ENCODE data around the gene SMG6.

SMG6 gene

GRCh38 chr17:2068031-2068518 is 235.5 kb downstream of the SMG6 start:
- H3K36me3 ChIP-seq (ENCODE audit: insufficient read depth, low read length) = peaks cover 14% of the 10 kb centered on the region
- H2AFZ ChIP-seq (ENCODE audit: low read length) = no peak overlapping the region
- no peaks in the 10 kb centered on the region for H4K20me1 ChIP-seq (ENCODE audit: insufficient read depth, low read length)
- no peaks in the 10 kb centered on the region for H3K79me2 ChIP-seq (ENCODE audit: insufficient read depth, low read length)
- H3K9me2 ChIP-seq (ENCODE audit: low read depth, low read length) = no peaks in the 10 kb centered on the region
- H3K9me3 ChIP-seq (ENCODE audit: low read length) = no peaks in the 10 kb centered on the region
- peaks cover 39% of the 10 kb centered on the region for H3K4me1 ChIP-seq (ENCODE audit: insufficient read depth, low read length, severe bottlenecking)
- H3F3A ChIP-seq (ENCODE audit: insufficient read depth, low read length) = no peaks in the 10 kb centered on the region
- no peak overlapping the region for H3K9ac ChIP-seq (ENCODE audit: low read length)
- no peak overlapping the region for H3K4me2 ChIP-seq (ENCODE audit: low read length)
- no peak overlapping the region for H3K27ac ChIP-seq (ENCODE audit: low read depth, low read length, poor library complexity, severe bottlenecking)
- no peak overlapping the region for H3K4me3 ChIP-seq (ENCODE audit: low read depth, low read length, poor library complexity, severe bottlenecking)
- H3K27me3 ChIP-seq (ENCODE audit: insufficient read depth, low read length) = no peaks in the 10 kb centered on the region
- TF ChIP-seq EZH2 (IDR thresholded peaks at IDR 0.05; ENCODE audit: borderline replicate concordance, low read length) (no peak), CTCF (IDR thresholded peaks at IDR 0.05; ENCODE audit: low read length) (no peak)

- Histone ChIP-seq H3F3A (ENCODE audit: insufficient read depth, low read length) (no peaks in the 10 kb centered on the region), H3K9me2 (ENCODE audit: low read depth, low read length) (no peaks in the 10 kb centered on the region), H2AFZ (ENCODE audit: low read length) (no peak overlapping the region), H3K9ac (ENCODE audit: low read length) (no peak overlapping the region), H3K36me3 (ENCODE audit: insufficient read depth, low read length) (peaks cover 19% of the 10 kb centered on the region), H3K9me3 (ENCODE audit: low read length) (no peaks in the 10 kb centered on the region), H3K79me2 (ENCODE audit: insufficient read depth, low read length) (no peaks in the 10 kb centered on the region), H4K20me1 (ENCODE audit: insufficient read depth, low read length) (no peaks in the 10 kb centered on the region), H3K27ac (ENCODE audit: low read depth, low read length, poor library complexity, severe bottlenecking) (no peak overlapping the region), H3K27me3 (ENCODE audit: insufficient read depth, low read length) (no peaks in the 10 kb centered on the region), H3K4me2 (ENCODE audit: low read length) (no peak overlapping the region), H3K4me3 (ENCODE audit: low read depth, low read length, poor library complexity, severe bottlenecking) (no peak overlapping the region), H3K4me1 (ENCODE audit: insufficient read depth, low read length, severe bottlenecking) (peaks cover 39% of the 10 kb centered on the region)
- no peak for TF ChIP-seq CTCF (IDR thresholded peaks at IDR 0.05; ENCODE audit: low read length)
- no peak for TF ChIP-seq EZH2 (IDR thresholded peaks at IDR 0.05; ENCODE audit: borderline replicate concordance, low read length)
These were observed 236.0 kb downstream of the SMG6 start for GRCh38 chr17:2067608-2068024.

- H3K36me3 ChIP-seq (ENCODE audit: insufficient read depth, low read length) = peaks cover 23% of the 10 kb centered on the region
- H3K4me2 ChIP-seq (ENCODE audit: low read length) = no peak overlapping the region
- H3K27me3 ChIP-seq (ENCODE audit: insufficient read depth, low read length) = no peaks in the 10 kb centered on the region
- no peak overlapping the region for H3K4me3 ChIP-seq (ENCODE audit: low read depth, low read length, poor library complexity, severe bottlenecking)
- no peaks in the 10 kb centered on the region for H3K9me3 ChIP-seq (ENCODE audit: low read length)
- no peaks in the 10 kb centered on the region for H3F3A ChIP-seq (ENCODE audit: insufficient read depth, low read length)
- no peak overlapping the region for H3K27ac ChIP-seq (ENCODE audit: low read depth, low read length, poor library complexity, severe bottlenecking)
- no peaks in the 10 kb centered on the region for H3K9me2 ChIP-seq (ENCODE audit: low read depth, low read length)
- H4K20me1 ChIP-seq (ENCODE audit: insufficient read depth, low read length) = no peaks in the 10 kb centered on the region
- peaks cover 39% of the 10 kb centered on the region for H3K4me1 ChIP-seq (ENCODE audit: insufficient read depth, low read length, severe bottlenecking)
- no peak overlapping the region for H3K9ac ChIP-seq (ENCODE audit: low read length)
- no peaks in the 10 kb centered on the region for H3K79me2 ChIP-seq (ENCODE audit: insufficient read depth, low read length)
- no peak overlapping the region for H2AFZ ChIP-seq (ENCODE audit: low read length)
- TF ChIP-seq CTCF (IDR thresholded peaks at IDR 0.05; ENCODE audit: low read length) = no peak
- no peak for TF ChIP-seq EZH2 (IDR thresholded peaks at IDR 0.05; ENCODE audit: borderline replicate concordance, low read length)
These were observed 236.5 kb downstream of the SMG6 start for GRCh38 chr17:2067048-2067561.

Measured in OCI-LY1 (cell line).